NCI-H748 (cell line): ENCODE results near the gene ASB1.

Experiments used
- DNase-seq: peaks from one replicate; lab custom pipeline; 2025; ENCODE audit not compliant: unreplicated experiment; lab: John Stamatoyannopoulos, UW

The ASB1 gene

DNA sequence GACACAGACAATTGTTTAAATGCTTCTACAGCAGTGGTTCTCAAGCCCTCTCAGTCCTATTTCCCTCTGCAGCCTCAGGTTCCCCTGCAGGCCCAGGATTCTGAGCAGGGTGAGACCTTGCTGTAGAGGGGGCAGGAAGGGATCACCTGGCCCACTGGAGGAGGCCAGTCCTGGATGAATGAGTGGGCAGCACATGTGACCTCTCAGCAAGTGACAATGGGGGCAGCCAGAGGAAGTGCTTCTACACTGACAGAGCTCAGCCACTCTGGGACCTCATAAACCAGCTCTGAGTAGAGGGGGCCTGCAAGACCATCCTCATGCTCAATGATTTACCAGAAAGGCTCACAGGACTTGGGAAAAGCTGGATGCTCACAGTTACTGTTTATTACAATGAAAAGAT, 63.2 kb downstream of the ASB1 start:
- DNase-seq: no peak

GRCh38 chr2:238492840-238493239, 66.1 kb downstream of the ASB1 start:
- no peak for DNase-seq

- no peak for DNase-seq
Observed at GRCh38 chr2:238493411-238493810, 66.7 kb downstream of the ASB1 start.

- no peak for DNase-seq
Observed at GRCh38 chr2:238493880-238494572, 67.3 kb downstream of the ASB1 start.

GRCh38 chr2:238494573-238494961, 67.8 kb downstream of the ASB1 start:
- no peak for DNase-seq

DNA sequence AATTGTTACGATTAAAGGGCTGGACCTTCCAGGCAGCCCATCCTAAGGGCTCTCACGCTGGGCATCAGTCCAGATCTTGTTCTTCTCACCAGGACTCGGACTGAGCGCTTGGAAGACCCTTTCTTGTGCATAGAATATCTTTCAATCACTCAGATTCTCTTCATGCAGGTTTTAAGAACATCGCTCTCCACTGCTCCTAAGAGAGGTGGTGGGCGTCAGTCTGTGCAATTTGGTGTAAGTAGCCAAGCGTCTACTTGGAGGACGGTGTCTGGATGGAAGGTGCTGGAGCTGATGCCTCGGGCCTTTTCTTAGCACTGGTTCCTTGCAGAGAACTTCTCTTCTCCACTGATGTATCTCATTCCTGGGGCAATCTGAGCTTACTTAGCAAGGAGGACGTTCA, 68.7 kb downstream of the ASB1 start:
- DNase-seq: no peak

GRCh38 chr2:238496756-238497609, 70.3 kb downstream of the ASB1 start:
- DNase-seq: no peak

DNA sequence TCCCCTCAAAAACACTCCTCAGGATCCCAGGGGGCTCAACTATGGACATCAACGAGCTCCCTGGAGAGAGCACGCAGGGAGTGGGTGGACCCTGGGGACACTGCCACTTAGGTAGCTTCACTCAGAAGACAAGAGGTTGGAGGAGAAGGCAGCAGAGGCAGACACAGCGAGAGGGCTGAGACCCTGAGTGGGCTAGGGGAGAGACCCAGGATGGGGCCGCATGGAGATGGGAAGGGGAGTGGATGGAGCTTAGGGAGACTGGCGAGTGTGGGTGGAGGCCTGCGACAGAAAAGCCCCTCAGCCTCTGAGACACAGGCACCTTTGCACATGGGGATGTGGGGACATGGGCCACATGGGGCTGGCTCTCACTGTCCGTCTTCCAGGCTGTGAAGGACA, 70.9 kb downstream of the ASB1 start:
- DNase-seq: no peak

DNA sequence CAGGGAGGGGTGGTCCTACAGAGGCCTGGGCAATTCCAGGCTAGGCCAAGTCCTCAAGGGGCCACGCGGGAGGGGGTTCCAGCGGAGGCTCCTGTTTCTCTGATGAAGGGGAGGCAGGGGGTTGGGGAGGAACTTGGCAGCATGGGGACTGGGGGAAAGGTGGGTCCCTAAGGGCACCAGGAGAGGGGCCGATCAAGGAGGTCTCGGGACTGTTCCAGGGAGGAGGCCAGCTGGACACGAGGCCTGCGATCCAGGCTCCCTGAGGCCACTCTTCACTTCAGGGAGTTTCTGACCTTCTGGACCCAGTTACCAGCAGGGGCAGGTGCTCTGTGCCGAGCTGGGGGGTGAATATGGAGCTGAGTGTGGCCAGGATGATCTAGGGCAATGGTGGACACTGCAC, 71.5 kb downstream of the ASB1 start:
- DNase-seq: no peak

DNA sequence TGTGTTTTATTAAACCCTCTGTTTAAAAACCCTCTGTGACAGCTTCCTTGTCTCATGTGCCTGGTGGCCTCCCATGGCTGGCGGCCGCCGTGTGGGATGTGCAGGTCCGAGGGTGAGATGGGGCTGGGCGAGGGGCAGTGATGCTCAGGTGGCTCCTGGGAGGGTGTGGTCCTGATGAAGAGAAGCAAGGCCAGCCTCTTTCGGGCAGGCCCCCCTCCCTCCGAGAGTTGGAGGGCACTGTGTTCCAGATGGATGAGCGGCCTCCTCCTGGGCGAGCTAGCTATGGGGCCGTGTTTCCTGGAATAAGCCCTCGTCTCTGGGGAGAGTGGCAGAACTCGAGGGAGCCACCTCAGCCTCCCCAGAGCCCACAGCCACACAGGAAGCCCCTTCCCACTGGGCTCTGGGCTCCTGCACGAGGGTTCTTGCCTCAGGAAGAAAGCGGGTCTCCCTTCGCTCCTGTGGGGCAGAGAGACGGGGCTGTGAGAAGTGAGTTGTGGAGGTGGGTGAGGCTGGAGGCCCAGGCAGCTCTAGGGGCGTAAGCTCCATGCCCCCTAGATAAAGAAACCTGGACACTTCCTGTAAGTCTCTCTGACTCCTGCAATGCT, 72.1 kb downstream of the ASB1 start:
- no peak for DNase-seq

DNA sequence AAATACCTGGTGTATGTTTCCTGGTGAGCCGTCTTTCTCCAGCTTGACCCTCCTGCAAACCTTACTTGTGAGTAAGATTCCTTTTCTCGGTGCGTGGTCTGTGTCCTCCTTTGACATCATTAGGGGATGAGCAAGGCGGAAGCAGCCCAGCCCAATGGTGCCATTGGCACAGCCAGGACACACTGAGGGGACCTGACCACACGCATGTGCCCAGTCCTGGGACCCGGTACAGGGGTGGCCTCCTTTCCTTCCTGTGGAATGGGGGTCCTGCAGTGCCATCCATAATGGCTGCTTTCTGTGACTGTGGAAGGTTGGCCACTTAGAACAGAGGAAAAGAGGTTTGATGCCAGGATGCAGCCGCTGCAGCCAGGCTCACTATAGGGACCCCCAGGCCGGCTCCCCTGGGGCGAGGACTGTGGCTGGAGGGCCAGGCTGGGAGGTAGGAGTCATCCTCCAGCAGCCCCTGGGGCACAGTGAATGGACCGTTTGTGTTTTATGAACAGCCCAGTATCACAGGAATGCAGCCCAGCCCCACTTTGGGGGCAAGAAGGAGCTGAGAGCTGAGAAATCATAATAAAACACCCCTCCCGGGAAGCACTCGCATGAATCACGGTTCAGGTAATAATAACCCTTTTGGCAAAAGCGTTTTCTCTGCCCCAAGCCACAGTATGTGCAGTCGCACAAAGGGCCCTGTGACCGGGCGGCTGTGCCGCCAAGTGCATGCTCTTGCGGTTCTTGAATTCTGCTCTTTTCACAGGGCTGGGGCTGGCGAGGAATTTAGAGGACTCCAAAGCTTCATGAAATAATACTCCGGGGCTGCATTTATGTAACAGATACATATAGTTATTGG, 73.2 kb downstream of the ASB1 start:
- DNase-seq: no peak

DNA sequence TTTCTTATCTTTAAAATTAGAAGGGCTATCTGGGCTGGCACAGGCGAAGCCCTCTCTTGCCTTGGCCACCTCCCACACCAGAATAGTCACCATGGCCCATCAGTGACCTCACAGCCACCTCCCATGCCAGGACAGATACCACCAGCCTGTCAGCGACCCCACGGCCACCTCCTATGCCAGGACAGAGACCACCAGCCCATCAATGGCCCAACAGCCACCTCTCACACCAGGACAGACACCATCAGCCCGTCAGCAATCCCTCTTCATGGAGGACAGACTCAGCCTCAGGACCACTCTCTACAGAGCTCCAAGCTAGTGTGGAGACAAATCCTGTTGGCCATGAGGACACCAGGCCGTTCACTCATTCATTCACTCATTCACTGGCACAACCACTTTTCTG, 74.6 kb downstream of the ASB1 start:
- no peak for DNase-seq
